WTC11 (cell line): ENCODE measurements around the gene MAP3K6. TPM values are rescaled to one million over a fixed set of nuclear protein-coding genes. Genes with fewer than 3 reads are reported as not detected.

Experiments used
- AFF4 ChIP-seq: sonication (generic); formaldehyde crosslinking; IDR thresholded peaks from 2 replicates; pipeline ENCODE4 v1.8.1; 2023; ENCODE audit warnings: mild to moderate bottlenecking, missing genetic modification reagents, borderline replicate concordance
- ATF6 ChIP-seq: sonication (generic); formaldehyde crosslinking; IDR thresholded peaks from 2 replicates; pipeline ENCODE4 v1.8.1; 2023; ENCODE audit warnings: mild to moderate bottlenecking, missing genetic modification reagents
- E2F5 ChIP-seq: sonication (generic); formaldehyde crosslinking; IDR thresholded peaks from 2 replicates; pipeline ENCODE4 v1.8.1; 2022; ENCODE audit warnings: mild to moderate bottlenecking, moderate library complexity, missing genetic modification reagents
- GRHL2 ChIP-seq: fragments of 250-450 bp; sonication (Bioruptor Pico); IDR thresholded peaks from 2 replicates; pipeline ENCODE4 v1.8.0; 2022; ENCODE audit warnings: mild to moderate bottlenecking, moderate library complexity; ENCODE audit not compliant: insufficient replicate concordance, severe bottlenecking
- HMGXB4 ChIP-seq: sonication (generic); formaldehyde crosslinking; IDR thresholded peaks from 2 replicates; pipeline ENCODE4 v1.8.1; 2023; ENCODE audit warnings: mild to moderate bottlenecking, moderate library complexity, missing genetic modification reagents
- MLX ChIP-seq: sonication (generic); formaldehyde crosslinking; IDR thresholded peaks from 2 replicates; pipeline ENCODE4 v1.8.1; 2023; ENCODE audit warnings: mild to moderate bottlenecking, missing genetic modification reagents, moderate library complexity
- NR3C1 ChIP-seq: sonication (generic); formaldehyde crosslinking; conservative IDR thresholded peaks from 2 replicates; pipeline ENCODE4 v1.8.1; 2023; ENCODE audit warnings: low read depth, mild to moderate bottlenecking, missing genetic modification reagents
- PRRX2 ChIP-seq: fragments of 250-450 bp; sonication (Bioruptor Pico); IDR thresholded peaks from 2 replicates; pipeline ENCODE4 v1.8.0; 2021; ENCODE audit warnings: mild to moderate bottlenecking
- RELA ChIP-seq: sonication (generic); formaldehyde crosslinking; IDR thresholded peaks from 2 replicates; pipeline ENCODE4 v1.8.1; 2022; ENCODE audit warnings: missing genetic modification reagents, mild to moderate bottlenecking, borderline replicate concordance
- SOX15 ChIP-seq: fragments of 250-450 bp; sonication (Bioruptor Pico); IDR thresholded peaks from 2 replicates; pipeline ENCODE4 v1.9.0; 2021; ENCODE audit warnings: mild to moderate bottlenecking
- TEAD4 ChIP-seq: sonication (generic); formaldehyde crosslinking; IDR thresholded peaks from 2 replicates; pipeline ENCODE4 v1.8.0; 2022; ENCODE audit warnings: mild to moderate bottlenecking, missing genetic modification reagents
- TP53 ChIP-seq: sonication (generic); formaldehyde crosslinking; IDR thresholded peaks from 2 replicates; pipeline ENCODE4 v1.8.1; 2023; ENCODE audit warnings: mild to moderate bottlenecking, missing genetic modification reagents
- ZNF219 ChIP-seq: sonication (generic); formaldehyde crosslinking; IDR thresholded peaks from 2 replicates; pipeline ENCODE4 v1.8.0; 2023; ENCODE audit warnings: missing genetic modification reagents, mild to moderate bottlenecking, borderline replicate concordance
- ZNF416 ChIP-seq: fragments of 250-450 bp; sonication (Bioruptor Pico); IDR thresholded peaks from 2 replicates; pipeline ENCODE4 v1.9.0; 2021; ENCODE audit warnings: mild to moderate bottlenecking, inconsistent platforms
- ZNF532 ChIP-seq: fragments of 250-450 bp; sonication (Bioruptor Pico); IDR thresholded peaks from 2 replicates; pipeline ENCODE4 v1.9.0; 2021; ENCODE audit warnings: mild to moderate bottlenecking, borderline replicate concordance
- ZNF671 ChIP-seq: fragments of 250-450 bp; sonication (Bioruptor Pico); IDR thresholded peaks from 2 replicates; pipeline ENCODE4 v1.8.0; 2021; ENCODE audit warnings: mild to moderate bottlenecking
- total RNA-seq: library from RNA; stranded (reverse); gene quantifications from 3 replicates; pipeline ENCODE4 v1.2.3, GENCODE V29; 2021

Gene MAP3K6
- total RNA-seq, 1 experiment from 2014 or later, result 15.0 TPM

- TF ChIP-seq HMGXB4, result no peak
- no peak for TF ChIP-seq ZNF532 (CRISPR knock-in tag)
- TF ChIP-seq RELA, result no peak; the same call in 1 of the 2 replicates
- TF ChIP-seq PRRX2, result no peak
- TF ChIP-seq AFF4 (CRISPR knock-in tag), result no peak
- no peak for TF ChIP-seq TEAD4 (CRISPR knock-in tag)
- TF ChIP-seq E2F5 (CRISPR knock-in tag), result no peak
- no peak for TF ChIP-seq TP53 (CRISPR knock-in tag)
- TF ChIP-seq MLX (CRISPR knock-in tag), result no peak
- TF ChIP-seq ZNF671 (CRISPR knock-in tag), result no peak; the same call in 1 of the 2 replicates
- TF ChIP-seq GRHL2, result no peak
- no peak for TF ChIP-seq ZNF219 (CRISPR knock-in tag)
- no peak for TF ChIP-seq NR3C1 (CRISPR knock-in tag)
- no peak for TF ChIP-seq ATF6 (CRISPR knock-in tag)
- TF ChIP-seq SOX15 (CRISPR knock-in tag), result no peak
- TF ChIP-seq ZNF416 (CRISPR knock-in tag), result no peak
Measured at GRCh38 chr1:27366411-27367159, at the start of gene MAP3K6 (continued).
